HG02763 (cell line): ENCODE measurements around the gene ALDOA.
A peak's percentile ranks its signal among the peaks of the same experiment; 100 is the strongest.

Experiments
- ATAC-seq: cut with Tn5 transposase; IDR thresholded peaks from one replicate; pipeline ENCODE4 v1.9.1; 2021; ENCODE audit warnings: mild to moderate bottlenecking, moderate library complexity; ENCODE audit not compliant: unreplicated experiment

ALDOA gene

GRCh38 chr16:30068750-30069610 is 3.4 kb downstream of the ALDOA start:
- no peak for ATAC-seq

DNA sequence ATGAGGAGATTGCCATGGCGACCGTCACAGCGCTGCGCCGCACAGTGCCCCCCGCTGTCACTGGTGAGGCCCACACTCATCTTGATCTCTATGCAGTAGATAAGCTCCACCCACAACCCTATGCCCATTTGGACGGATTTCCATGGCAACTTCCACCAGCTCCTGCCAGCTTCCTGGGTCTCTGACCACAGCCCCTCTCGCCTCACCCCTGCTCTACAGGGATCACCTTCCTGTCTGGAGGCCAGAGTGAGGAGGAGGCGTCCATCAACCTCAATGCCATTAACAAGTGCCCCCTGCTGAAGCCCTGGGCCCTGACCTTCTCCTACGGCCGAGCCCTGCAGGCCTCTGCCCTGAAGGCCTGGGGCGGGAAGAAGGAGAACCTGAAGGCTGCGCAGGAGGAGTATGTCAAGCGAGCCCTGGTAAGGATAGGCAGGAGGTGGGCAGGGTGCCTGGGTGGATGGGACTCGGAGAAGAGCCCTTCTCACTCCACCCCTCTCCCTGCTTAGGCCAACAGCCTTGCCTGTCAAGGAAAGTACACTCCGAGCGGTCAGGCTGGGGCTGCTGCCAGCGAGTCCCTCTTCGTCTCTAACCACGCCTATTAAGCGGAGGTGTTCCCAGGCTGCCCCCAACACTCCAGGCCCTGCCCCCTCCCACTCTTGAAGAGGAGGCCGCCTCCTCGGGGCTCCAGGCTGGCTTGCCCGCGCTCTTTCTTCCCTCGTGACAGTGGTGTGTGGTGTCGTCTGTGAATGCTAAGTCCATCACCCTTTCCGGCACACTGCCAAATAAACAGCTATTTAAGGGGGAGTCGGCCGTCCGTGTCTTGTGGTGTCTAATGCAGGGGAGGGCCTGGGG is 4.3 kb downstream of the ALDOA start:
- no peak for ATAC-seq

- no peak for ATAC-seq
Measured at GRCh38 chr16:30070490-30070889, 4.9 kb downstream of the ALDOA start.

DNA sequence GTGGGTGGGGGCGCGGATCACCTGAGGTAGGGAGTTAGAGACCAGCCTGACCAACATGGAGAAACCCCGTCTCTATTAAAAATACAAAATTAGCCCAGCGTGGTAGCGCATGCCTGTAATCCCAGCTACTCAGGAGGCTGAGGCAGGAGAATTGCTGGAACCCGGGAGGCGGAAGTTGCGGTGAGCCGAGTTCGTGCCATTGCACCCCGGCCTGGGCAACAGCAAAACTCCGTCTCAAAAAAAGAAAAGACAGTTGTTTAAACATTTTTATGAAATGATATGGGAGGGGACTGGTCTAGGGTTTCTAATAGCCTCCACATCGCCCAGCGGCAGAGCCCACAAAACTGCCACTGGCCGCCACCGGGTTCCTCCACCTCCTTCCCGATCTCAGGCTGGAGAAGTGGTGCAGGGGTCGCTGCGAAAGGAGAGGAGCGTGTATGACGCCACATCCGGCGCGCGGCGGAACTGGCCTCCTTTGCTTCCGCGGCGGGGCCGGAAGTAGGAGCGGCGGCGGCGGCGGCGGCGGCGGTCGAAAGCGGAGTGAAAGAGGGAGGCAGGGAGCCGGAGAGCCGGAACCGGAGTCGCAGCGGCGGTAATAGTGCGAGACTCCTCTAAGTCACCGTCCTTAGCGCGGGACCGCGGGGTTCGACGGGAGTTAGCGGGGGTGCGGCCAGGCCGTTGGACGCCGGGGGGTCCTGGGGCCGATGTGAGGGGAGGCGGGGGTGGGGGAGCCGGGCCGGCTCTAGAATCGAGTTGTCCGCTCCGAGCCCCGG is 10.1 kb downstream of the ALDOA start, which contains the start of gene PPP4C:
Gene PPP4C, plus strand, starts transcription at position 492 of the 773 bp plus-strand sequence. CDS start 384 bp downstream, outside the sequence.
- ATAC-seq, result peak; percentile 82

DNA sequence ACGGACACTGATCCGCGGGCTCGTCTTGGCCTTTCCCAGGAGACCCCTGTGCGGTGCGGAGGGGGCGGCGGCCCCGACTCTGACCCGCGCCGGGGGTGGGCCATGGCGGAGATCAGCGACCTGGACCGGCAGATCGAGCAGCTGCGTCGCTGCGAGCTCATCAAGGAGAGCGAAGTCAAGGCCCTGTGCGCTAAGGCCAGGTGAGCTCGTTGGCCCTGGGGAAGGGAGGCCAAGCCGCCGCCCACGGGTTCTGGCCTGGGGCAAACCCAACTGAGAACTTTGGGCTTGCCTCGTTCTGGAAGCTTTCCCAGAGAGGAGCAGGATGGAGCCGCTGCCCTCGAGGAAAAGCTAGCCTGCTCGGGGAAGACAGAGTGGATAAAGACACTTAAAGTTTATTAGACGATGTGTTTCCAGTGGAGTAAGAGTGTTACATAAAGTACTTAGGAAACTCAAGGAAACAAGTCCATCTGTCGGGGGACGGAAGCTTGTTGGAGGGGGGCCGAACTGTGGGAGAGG is 10.8 kb downstream of the ALDOA start:
- peak; percentile 14 for ATAC-seq

DNA sequence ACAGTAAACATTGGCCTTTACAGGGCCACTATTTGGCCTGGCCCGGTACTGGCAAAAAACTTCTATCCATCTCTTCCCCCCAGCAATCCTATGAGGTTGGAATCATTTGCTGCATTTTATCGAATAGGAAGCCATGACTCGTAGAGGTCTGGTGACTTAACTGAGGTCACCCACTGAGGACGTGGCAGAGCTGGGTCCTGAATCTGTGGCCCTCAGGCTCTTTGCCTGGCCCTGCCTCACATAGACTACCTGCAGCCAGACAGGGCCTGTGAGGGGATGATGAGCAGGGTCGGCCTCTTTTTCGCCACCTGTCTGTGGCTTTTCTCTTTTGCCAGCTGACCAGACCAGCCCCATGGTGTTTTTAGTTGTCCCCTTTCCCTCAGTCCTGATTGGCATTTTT is 12.1 kb downstream of the ALDOA start:
- ATAC-seq, result no peak

DNA sequence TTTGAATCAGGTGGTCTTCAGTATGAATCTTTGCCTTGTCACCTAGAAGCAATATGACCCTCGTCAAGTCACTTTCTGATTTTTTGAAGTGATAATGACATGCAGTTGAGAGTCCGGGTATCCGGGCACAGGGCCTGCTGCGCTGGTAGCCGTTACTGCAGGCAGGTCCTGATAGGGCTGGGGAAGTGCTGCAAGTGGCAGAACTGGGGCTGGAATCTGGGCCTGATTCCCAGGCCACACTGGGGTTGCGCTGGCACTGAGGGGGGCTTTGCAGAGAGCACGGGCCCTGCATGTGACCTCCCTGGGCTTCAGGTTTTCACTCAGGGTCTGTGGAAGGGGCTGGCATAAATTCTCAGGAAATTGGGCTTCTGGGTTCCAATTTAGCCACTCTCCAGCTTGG is 13.2 kb downstream of the ALDOA start:
- no peak for ATAC-seq

DNA sequence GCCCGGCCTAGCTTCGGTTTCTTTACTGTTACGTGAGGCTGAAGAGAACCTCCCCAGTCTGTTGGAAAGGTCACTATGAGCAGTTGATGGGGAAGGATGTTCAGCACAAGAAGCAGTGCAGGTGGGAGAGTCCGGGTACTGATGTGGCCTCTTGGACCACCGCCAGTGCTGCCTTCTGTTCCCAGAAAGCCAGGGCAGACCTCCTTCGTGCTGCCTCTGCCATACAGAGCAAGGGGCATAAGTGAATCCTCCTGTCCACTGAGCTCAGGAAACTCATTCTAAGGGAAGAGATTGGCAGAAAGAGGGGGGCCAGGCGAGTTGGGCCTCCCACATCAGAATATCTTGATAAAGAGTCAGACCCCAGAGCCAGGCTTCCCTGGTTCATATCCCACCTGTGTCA is 13.9 kb downstream of the ALDOA start:
- no peak for ATAC-seq

DNA sequence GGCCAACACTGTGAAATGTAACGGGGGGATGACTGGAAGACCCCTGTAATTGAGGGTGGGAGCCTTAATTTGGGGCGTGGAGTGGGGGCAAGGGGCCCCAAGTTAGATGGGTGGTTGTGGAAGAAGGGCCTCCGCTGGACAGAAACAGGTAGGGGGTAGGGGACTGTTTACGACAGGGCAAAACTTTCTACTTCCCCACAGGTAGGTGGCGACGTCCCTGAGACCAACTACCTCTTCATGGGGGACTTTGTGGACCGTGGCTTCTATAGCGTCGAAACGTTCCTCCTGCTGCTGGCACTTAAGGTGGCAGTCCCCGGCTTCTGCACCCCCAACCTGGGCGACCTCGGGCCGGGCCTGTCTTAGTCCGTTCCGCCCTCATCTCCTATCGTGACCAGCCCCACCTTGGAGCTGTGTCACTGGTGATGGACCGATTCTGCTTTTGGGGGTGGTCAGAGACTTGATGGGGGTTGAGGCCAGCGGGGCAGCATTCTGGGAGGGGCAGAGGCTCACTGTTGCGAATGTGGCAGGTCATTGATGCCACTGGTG is 17.1 kb downstream of the ALDOA start:
- no peak for ATAC-seq

DNA sequence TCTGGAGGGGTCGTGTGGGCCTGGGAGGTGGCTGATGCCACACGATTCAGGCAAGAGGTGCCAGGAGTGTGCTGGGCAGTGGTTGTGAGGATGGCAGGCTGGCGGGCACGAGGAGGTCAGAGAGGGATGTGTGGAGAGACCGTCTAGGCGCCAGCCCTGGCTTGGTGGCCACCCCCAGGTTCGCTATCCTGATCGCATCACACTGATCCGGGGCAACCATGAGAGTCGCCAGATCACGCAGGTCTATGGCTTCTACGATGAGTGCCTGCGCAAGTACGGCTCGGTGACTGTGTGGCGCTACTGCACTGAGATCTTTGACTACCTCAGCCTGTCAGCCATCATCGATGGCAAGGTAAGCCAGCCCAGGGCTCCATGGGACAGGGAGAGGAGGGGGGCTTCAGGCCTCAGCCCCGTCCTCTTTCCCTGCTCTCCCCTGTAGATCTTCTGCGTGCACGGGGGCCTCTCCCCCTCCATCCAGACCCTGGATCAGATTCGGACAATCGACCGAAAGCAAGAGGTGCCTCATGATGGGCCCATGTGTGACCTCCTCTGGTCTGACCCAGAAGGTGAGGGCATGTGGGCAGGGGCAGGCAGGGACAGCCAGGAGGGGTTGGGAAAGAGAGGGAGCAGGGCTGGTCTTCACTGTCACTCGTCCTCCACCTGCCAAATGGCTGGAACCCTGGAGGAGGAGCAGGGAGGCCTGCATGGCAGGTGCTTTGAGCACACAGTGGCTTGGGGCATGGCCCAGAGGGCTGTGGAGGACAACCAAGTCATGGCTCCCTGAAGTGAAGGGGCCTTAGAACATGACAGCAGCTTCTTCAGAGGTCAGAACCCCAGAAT is 17.9 kb downstream of the ALDOA start:
- ATAC-seq, result no peak

DNA sequence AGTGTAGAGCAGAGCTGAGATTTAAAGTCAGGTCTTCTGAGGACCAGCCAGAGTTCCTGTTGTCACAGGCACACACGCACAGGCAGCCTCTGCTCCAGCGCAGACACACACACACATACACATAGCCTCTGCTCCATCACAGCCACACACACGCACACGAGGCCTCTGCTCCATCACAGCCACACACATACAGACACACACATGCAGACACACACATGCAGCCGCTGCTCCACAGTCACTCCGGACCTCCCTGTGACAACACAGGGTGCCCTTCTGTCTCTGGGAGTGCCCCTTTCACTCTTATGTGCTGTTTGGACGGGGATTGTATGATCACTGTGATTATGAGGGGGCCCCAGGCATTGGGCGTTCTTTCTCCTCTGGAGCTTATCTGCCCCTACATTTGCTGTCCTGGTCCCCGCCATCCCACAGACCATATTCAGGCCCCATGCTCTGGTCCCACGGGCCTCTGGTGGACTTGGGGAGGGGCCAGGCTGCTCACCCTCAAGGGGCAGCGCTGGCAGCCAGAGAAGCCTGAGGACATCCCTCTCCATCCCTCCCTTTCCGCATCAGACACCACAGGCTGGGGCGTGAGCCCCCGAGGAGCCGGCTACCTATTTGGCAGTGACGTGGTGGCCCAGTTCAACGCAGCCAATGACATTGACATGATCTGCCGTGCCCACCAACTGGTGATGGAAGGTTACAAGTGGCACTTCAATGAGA is 18.7 kb downstream of the ALDOA start:
- ATAC-seq, result no peak

- no peak for ATAC-seq
Measured at GRCh38 chr16:30084816-30085159, 19.2 kb downstream of the ALDOA start.

DNA sequence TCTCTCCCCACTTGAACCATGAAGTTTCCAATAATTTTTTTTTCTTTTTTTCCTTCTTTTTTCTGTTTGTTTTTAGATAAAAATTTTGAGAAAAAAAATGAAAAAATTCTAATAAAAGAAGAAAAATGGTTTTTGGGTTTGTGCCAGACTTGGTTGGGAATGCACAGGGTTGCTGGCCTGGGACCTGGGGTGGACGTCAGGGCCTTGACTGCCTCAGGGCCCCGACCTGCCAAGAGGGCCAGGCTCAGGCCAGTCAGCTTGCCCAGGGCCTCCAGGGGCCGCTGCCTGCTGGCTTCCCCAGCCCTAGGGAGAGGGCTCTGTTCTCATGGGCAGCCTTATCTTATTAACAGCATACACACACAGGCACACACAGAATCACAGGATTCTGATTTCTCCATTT is 19.7 kb downstream of the ALDOA start:
- ATAC-seq, result no peak

DNA sequence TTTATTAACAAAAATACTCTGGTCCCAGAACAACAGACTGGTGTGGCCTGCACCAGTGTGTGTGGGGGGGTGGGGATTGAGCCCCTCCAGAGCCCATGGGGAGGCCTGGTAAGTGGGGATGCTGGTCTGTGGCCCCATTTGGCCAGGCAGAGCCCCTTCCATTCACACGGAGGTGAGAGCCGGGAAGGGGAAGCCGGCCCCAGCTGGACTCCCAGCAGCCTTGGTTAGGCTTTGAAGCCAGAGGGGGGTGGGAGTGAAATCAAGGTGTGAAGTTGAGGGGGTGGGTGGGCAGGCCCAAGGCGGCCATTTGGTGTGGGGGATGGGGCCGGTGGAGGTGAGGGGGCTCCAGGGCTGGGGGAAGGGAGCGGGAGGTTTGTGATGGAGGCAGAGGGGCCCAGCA is 20.3 kb downstream of the ALDOA start:
- ATAC-seq, result no peak

- ATAC-seq, result no peak
Measured at GRCh38 chr16:30086291-30087140, 21.0 kb downstream of the ALDOA start.

DNA sequence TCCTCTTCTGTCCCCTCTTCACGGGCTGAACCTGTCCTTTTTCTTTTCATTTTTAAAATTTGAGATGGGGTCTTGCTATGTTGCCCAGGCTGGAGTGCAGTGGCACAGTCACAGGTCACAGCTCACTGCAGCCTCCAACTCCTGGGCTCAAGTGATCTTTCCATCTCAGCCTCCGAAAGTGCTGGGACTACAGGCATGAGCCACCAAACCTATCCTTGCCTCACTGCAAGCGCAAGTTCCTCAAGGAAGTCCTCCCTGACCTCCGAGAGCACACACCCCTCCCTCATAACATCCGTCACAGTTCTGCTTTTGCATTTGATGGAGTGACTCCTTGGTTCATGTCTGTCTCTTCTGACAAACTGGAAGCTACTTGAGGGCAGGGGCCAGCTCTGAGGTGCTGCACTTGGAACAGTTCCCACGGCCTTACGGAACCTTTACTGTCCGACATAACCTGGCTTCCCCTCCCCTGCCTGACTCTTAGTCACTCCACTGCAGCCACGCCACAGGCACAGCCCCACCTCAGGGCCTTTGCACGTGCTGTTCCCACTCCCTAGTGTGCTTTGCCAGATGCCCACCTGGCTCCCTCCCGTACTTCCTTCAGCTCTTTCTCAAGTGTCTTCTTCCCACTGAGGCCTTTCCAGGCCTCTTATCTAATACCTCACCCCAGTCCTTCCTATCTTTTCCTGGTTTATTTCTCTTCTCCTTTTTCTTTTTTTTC is 21.8 kb downstream of the ALDOA start:
- ATAC-seq, result no peak

DNA sequence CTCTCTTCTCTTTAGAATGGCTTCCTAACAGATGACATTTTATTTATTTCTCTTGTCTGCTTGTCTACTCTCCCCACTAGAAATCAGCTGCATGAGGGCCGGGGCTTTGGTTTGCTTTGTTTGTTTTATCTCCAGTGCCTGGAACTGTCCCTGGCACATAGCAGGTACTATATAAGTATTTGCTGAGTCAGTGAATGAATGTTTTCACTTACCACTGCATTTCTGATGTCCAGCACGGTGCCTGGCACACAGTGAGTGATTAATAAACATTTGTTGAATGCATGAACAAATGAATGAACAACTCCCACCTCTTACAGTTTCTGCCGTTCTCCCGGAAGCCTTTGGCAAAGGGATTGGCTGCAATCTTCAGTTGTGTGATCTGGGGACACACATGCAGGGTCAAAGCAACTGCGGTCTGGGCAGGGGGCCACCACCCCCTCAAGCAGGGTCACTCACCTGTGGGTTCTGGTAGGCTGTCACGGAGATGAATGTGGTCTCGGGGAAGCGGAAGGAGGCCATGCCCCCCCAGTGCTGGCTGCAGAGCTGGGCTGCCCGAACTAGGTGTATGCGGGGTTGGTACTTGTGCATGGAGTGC is 22.8 kb downstream of the ALDOA start:
- ATAC-seq, result no peak
